GOT3 (cell line): ENCODE results near the gene SH2D1B.

Source experiments
- DNase-seq: peaks from one replicate; lab custom pipeline; 2025; ENCODE audit warnings: mixed read lengths; lab: John Stamatoyannopoulos, UW

Gene SH2D1B

GRCh38 chr1:162381941-162382750, 29.8 kb downstream of the SH2D1B start:
- DNase-seq, result no peak

DNA sequence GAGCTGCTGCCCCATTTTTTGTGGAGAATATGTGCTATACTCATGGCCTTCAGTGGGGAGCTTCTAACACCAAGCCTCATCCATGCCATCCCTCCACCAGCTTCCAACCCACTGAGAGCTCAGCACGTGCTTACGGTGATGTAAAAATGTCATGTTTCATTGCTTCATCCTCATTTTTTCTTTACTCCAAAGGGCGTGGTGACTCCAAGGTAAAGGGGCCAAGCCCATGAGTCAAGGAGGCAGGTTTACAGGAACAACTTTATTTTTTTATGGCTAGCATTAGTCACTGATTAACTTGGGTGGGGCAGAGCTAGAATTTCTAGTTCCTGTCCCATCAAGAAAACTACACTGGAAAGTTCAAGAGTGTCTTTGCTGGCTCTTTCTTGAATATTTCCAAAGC, 30.6 kb downstream of the SH2D1B start, which contains the start of gene C1orf226:
TSS of gene C1orf226 (plus strand) at position 346 of the 400 bp plus-strand sequence. CDS start 174 bp downstream, outside the sequence.
- DNase-seq, result no peak

DNA sequence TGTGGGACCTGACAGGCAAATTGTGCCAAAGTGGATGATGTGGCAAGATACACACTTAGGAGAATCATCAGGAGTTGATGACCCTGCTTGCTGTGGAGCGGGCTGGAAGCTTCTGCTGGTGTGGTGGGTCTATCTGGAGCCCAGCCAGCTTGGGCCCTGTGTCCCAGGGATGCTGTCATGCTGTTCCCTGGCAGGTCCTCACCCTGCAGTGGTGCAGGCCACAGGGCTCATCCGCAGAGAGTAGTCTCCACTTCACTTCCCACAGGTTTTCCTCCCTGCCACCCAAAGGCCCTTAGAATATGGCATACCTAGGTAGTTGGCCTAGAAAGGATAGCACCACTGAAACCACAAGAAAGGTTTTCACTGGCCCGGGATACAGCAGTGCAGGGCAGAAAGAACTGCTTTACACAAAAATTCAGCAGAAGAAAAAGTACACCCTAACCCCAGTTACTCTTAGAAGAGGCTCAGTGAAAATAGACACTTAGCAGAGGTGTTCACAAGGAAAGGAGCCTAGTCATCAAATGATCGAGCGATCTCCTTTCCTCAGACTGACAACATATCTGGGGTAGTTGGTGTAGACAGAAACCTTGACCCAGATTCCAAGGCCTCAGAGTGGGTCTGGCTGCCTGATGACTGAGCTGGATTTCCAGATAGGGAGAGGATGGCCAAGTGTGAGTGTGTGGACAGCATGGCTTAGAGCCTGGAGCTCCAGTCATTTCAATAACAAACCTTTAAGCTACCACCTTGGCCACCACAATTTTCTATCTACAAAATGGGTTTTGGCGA, 31.7 kb downstream of the SH2D1B start:
- no peak for DNase-seq

DNA sequence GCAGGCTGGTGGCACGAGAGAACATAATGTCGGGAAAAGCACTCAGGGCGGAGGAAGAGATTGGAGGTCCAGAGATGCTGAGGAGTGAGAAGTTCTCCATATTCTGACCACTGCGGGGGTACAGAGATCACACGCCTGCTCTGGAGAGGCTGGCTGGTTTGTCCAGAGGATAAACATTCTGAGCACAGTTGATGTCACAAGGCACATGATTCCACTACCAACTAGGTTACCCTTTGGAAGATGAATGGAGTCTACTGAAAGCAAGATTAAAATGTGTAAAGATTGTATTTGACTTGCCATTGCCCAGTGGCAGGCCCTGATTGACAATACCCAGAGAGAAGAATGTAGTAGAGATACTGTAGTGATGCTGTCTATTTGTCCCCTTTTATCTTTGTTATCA, 35.2 kb downstream of the SH2D1B start, which contains the start of gene SPATA46:
TSS of gene SPATA46 (minus strand) at position 164 of the 400 bp plus-strand sequence. CDS start at position 100, 64 bp downstream.
- DNase-seq, result no peak

DNA sequence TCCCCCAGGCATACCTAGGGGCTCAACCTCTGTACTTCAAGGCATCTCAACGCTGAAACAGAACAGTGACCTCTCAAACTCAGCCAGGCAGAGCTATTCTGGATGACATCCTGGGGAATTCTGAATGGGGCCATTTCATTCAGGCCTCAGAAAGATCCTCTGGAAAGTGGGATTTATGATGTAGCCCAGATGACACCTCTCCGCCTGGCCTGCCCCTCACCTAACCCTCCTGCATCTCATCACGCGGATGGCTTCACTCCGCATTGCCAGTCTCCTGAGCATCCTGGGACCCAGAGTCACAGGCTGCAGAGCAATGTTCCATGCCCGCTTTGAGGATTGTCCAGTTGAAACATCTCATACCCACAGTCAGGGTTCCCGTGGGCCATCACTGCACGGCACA, 36.5 kb downstream of the SH2D1B start:
- no peak for DNase-seq

DNA sequence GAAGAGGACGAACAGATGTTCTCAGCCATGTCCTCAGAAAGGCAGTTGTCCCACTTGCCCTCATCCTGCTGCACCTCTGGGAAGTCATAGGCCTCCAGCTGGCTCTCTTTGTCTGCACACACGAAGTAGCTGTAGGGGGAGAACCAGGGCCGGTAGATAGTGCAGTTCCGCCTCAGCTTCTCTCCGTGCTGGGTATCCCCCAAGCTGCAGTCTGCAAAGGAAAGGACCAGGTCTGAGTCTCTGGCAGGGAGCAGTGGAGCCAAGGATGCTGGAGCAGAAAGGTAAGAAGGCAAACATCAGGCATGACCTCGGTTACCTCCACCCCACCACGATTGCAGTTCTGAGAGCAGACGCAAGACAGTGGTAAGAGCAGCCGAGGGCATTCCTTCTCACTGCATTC, 37.5 kb downstream of the SH2D1B start:
- no peak for DNase-seq

GRCh38 chr1:162373541-162374260, 38.2 kb downstream of the SH2D1B start:
- no peak for DNase-seq

DNA sequence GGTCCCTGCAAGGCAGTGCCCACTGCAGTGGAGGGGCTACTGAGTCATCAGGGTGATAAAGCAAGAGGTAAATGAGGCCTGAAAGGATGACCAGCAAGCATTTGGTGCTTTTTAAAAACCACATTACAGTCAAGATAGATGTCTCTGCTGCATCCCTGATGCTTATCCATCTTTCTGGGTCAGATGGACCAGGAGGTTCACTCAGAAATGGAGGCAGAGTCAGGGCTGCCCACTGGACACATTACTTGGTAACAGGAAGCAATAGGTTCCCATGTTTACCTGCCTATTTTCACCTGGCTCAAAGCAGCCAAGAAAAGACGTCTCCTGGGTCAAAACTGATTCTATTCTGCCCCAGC, 38.9 kb downstream of the SH2D1B start:
- no peak for DNase-seq

DNA sequence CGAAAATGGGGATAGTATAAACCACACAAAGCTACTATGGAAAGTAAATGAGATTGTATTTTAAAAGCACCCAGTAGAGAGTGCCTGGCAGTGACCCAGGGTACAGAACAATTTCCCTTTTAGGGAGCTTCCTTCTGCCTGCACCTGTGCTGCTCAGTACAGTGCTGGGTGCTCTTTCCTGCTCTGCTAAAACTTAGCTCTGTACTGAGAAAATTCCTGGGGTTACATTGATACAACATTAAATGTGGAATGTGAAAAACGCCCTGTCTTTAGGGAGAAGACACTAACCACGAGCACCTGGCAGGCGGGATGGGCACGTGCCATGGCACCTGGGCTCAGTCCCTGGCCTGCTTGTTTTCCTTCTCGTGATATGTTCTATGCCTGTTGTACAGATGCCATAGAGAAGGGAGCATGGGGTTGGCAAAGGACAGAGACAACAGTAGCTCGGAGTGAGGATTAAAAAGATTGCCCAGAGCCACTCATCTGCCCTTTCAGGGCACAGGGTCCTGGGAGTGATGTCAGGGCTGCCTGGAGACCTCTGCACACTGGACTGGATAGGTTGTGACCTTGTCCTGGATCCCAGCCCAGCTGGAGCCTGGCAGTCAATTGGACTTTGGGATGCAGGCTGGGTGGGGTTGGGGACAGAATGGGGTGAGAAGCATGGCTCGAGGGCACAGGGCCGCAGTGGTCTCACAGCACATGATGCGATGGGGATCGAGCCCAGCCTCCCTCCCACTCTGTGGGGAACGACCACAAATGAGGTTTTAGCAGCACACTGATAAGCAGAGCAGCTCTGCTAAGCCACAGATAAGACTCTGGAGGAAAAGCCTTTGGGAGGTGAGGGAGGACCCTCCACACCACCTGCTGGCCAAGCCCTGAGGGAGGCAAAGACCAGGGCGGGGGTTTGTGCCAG, 39.5 kb downstream of the SH2D1B start:
- no peak for DNase-seq

- DNase-seq, result no peak
These were observed 40.3 kb downstream of the SH2D1B start for GRCh38 chr1:162371611-162372010.

GRCh38 chr1:162370721-162371120, 41.2 kb downstream of the SH2D1B start:
- no peak for DNase-seq

GRCh38 chr1:162370161-162370560, 41.8 kb downstream of the SH2D1B start:
- DNase-seq, result no peak

- no peak for DNase-seq
These were observed 42.4 kb downstream of the SH2D1B start for GRCh38 chr1:162369571-162369970.

- DNase-seq, result no peak
These were observed 43.5 kb downstream of the SH2D1B start for GRCh38 chr1:162368451-162368850.

GRCh38 chr1:162367772-162368171, 44.2 kb downstream of the SH2D1B start:
- DNase-seq, result no peak

GRCh38 chr1:162367073-162367472, 44.9 kb downstream of the SH2D1B start:
- DNase-seq, result no peak

DNA sequence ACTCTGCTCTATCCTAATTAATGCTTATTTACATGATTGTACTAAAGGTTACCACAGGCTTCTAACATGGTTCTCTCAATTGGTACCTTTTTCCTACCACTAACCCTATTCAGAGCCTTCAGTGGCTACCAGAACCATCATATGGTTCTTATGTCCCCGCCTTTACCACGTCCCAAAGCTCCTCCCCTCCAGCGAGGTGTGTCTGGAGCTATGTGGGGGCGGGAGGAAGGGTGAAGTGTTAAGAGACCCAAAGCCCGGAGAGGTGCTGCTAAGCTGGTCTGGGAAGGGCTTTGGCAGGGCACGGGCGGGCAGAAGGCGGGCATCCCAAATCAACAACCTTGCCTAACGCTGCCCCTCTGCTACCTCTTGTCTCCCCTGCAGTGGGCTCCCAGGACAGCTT, 45.3 kb downstream of the SH2D1B start:
- DNase-seq, result no peak

GRCh38 chr1:162366149-162366548, 45.8 kb downstream of the SH2D1B start:
- no peak for DNase-seq

GRCh38 chr1:162365284-162366020, 46.5 kb downstream of the SH2D1B start:
- DNase-seq, result no peak

GRCh38 chr1:162364498-162364897, 47.4 kb downstream of the SH2D1B start:
- no peak for DNase-seq

DNA sequence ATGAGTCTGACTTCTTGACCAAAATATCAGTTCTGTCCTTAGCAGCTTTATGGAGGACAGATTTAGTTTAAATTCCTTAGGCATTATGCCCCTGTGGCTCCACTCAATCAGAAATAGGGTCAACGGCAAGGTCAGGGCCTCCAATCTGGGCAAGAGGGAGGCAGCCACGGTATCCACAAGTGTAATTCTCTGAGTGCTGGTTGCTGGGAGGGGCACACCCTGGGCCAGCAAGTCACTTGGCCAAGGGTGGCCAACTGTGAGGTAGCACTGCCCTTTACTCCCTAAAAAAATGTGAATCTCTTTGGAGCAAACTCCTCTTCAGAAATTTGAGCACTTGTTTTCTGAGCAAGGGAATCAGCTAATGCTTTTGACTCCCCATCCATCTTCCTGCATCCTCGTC, 48.1 kb downstream of the SH2D1B start:
- DNase-seq, result no peak
